DOHH2 (cell line): ENCODE data around the gene PSMD3.

Experiments used
- H3F3A ChIP-seq: fragments of 200-600 bp; sonication (generic), shearing (Covaris generic); 2 replicates; pipeline ENCODE4 v1.6.0; 2016; ENCODE audit warnings: antibody characterized with exemption, mild to moderate bottlenecking; ENCODE audit not compliant: control insufficient read depth, insufficient read depth
- H3K27ac ChIP-seq: fragments of 200-600 bp; sonication (generic); 2 replicates; pipeline ENCODE4 v1.5.1; 2014; ENCODE audit warnings: low read depth, mild to moderate bottlenecking, low read length, moderate library complexity
- H3K27me3 ChIP-seq: fragments of 200-600 bp; sonication (generic); 2 replicates; pipeline ENCODE4 v1.6.1; 2014; ENCODE audit warnings: mild to moderate bottlenecking, low read length, mixed read lengths; ENCODE audit not compliant: control insufficient read depth
- H3K36me3 ChIP-seq: fragments of 200-600 bp; sonication (generic); 2 replicates; pipeline ENCODE4 v1.6.1; 2014; ENCODE audit warnings: mild to moderate bottlenecking, low read length, moderate library complexity, mixed read lengths; ENCODE audit not compliant: control insufficient read depth
- H3K4me1 ChIP-seq: fragments of 200-600 bp; sonication (generic); 2 replicates; pipeline ENCODE4 v1.6.1; 2014; ENCODE audit warnings: mild to moderate bottlenecking, low read length, mixed read lengths; ENCODE audit not compliant: control insufficient read depth
- H3K4me2 ChIP-seq: fragments of 200-600 bp; sonication (generic); 2 replicates; pipeline ENCODE4 v1.6.0; 2014; ENCODE audit warnings: mild to moderate bottlenecking, low read length, moderate library complexity
- H3K4me3 ChIP-seq: fragments of 200-600 bp; sonication (generic); 2 replicates; pipeline ENCODE4 v1.5.1; 2014; ENCODE audit warnings: mild to moderate bottlenecking, low read length, mixed read lengths
- H3K79me2 ChIP-seq: fragments of 200-600 bp; sonication (generic); 2 replicates; pipeline ENCODE4 v1.6.1; 2014; ENCODE audit warnings: mild to moderate bottlenecking, low read length, mixed read lengths; ENCODE audit not compliant: control insufficient read depth
- H3K9me2 ChIP-seq: fragments of 200-600 bp; sonication (generic); replicated peaks from 2 replicates; pipeline ENCODE4 v1.6.1; 2014; ENCODE audit warnings: mild to moderate bottlenecking, low read length, mixed read lengths; ENCODE audit not compliant: control insufficient read depth
- H3K9me3 ChIP-seq: fragments of 200-600 bp; sonication (generic); 2 replicates; pipeline ENCODE4 v1.6.1; 2014; ENCODE audit warnings: antibody characterized with exemption, low read length, mixed read lengths; ENCODE audit not compliant: control insufficient read depth, insufficient read depth
- H4K20me1 ChIP-seq: fragments of 200-600 bp; sonication (generic); 2 replicates; pipeline ENCODE4 v1.6.0; 2014; ENCODE audit warnings: low read depth, mild to moderate bottlenecking, antibody characterized with exemption, low read length, moderate library complexity; ENCODE audit not compliant: control insufficient read depth, insufficient read depth
- EZH2phosphoT487 ChIP-seq: fragments of 200-600 bp; sonication (generic); IDR thresholded peaks from 2 replicates; pipeline ENCODE4 v1.6.1; 2017; ENCODE audit warnings: borderline replicate concordance, mild to moderate bottlenecking, antibody characterized with exemption, low read length, moderate library complexity, mixed read lengths
- TF ChIP-seq, protein P1 (sequence below): fragments of 200-600 bp; sonication (generic); IDR thresholded peaks from one replicate; pipeline ENCODE4 v1.5.1; 2014; ENCODE audit warnings: antibody characterized with exemption, mild to moderate bottlenecking, low read depth, low read length; ENCODE audit not compliant: poor library complexity, severe bottlenecking

PSMD3 gene

DNA sequence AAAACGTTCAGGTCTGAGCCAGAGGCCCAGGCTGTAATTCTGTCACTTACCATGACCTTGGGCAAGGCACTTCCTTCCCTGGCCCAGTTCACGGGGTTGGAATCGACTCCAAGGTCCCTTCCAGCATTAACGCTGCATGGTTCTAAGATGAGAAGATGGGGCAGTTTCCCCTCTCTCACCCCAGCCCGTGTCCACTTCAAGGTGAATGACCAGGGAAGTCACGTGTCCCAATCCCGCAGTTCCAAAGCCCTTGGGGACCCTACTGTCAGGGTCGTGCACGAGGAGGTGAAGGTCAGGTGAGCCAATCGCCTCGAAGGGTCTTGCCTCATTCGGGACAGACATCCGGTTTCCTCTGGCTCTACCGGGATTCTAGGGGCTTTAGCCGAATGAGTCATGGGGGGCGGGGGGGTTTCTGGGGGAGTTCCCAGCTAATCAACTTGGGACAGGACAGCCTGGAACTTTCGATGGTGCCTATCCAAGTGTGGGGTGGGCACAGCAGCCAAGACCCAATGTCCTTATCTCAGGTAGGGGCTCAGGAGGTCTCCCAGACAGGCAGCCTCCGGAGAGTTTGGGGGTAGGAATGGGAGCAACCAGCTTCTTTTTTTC is 33.9 kb downstream of the PSMD3 start:
- Histone ChIP-seq H3F3A (no peaks in the 10 kb centered on the region), H3K27me3 (no peaks in the 10 kb centered on the region), H3K27ac (no peak overlapping the region), H3K4me3 (no peak overlapping the region), H3K4me2 (no peak overlapping the region), H3K79me2 (no peaks in the 10 kb centered on the region), H3K9me2 (no peaks in the 10 kb centered on the region), H4K20me1 (no peaks in the 10 kb centered on the region), H3K36me3 (peaks cover 4% of the 10 kb centered on the region; the same call in 1 of the 2 replicates), H3K4me1 (peaks cover 5% of the 10 kb centered on the region), H3K9me3 (no peaks in the 10 kb centered on the region)
- TF ChIP-seq, protein P1, sequence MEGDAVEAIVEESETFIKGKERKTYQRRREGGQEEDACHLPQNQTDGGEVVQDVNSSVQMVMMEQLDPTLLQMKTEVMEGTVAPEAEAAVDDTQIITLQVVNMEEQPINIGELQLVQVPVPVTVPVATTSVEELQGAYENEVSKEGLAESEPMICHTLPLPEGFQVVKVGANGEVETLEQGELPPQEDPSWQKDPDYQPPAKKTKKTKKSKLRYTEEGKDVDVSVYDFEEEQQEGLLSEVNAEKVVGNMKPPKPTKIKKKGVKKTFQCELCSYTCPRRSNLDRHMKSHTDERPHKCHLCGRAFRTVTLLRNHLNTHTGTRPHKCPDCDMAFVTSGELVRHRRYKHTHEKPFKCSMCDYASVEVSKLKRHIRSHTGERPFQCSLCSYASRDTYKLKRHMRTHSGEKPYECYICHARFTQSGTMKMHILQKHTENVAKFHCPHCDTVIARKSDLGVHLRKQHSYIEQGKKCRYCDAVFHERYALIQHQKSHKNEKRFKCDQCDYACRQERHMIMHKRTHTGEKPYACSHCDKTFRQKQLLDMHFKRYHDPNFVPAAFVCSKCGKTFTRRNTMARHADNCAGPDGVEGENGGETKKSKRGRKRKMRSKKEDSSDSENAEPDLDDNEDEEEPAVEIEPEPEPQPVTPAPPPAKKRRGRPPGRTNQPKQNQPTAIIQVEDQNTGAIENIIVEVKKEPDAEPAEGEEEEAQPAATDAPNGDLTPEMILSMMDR = no peak
- no peak for TF ChIP-seq EZH2phosphoT487

DNA sequence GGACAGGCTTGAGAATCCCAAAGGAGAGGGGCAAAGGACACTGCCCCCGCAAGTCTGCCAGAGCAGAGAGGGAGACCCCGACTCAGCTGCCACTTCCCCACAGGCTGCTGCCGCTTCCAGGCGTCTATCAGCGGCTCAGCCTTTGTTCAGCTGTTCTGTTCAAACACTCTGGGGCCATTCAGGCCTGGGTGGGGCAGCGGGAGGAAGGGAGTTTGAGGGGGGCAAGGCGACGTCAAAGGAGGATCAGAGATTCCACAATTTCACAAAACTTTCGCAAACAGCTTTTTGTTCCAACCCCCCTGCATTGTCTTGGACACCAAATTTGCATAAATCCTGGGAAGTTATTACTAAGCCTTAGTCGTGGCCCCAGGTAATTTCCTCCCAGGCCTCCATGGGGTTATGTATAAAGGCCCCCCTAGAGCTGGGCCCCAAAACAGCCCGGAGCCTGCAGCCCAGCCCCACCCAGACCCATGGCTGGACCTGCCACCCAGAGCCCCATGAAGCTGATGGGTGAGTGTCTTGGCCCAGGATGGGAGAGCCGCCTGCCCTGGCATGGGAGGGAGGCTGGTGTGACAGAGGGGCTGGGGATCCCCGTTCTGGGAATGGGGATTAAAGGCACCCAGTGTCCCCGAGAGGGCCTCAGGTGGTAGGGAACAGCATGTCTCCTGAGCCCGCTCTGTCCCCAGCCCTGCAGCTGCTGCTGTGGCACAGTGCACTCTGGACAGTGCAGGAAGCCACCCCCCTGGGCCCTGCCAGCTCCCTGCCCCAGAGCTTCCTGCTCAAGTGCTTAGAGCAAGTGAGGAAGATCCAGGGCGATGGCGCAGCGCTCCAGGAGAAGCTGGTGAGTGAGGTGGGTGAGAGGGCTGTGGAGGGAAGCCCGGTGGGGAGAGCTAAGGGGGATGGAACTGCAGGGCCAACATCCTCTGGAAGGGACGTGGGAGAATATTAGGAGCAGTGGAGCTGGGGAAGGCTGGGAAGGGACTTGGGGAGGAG is 34.7 kb downstream of the PSMD3 start, which contains the start of gene CSF3:
Gene CSF3 (plus strand): TSS at position 436 of the 993 bp plus-strand sequence. CDS start 35 bp downstream, at position 471.
- H3K27ac ChIP-seq = no peak within 1 kb of the TSS
- no peaks in the 10 kb centered on the region for H3F3A ChIP-seq
- no peak for TF ChIP-seq EZH2phosphoT487
- TF ChIP-seq, protein P1 = no peak
- no peaks in the 10 kb centered on the region for H3K9me2 ChIP-seq
- H3K79me2 ChIP-seq = no peaks in the 10 kb centered on the region
- no peaks in the 10 kb centered on the region for H3K27me3 ChIP-seq
- H3K4me3 ChIP-seq = no peak within 1 kb of the TSS
- H4K20me1 ChIP-seq = no peaks in the 10 kb centered on the region
- no peak within 1 kb of the TSS for H3K4me2 ChIP-seq
- peaks cover 7% of the 10 kb centered on the region; the same call in 1 of the 2 replicates for H3K36me3 ChIP-seq
- no peaks in the 10 kb centered on the region for H3K9me3 ChIP-seq
- H3K4me1 ChIP-seq = peaks cover 5% of the 10 kb centered on the region

DNA sequence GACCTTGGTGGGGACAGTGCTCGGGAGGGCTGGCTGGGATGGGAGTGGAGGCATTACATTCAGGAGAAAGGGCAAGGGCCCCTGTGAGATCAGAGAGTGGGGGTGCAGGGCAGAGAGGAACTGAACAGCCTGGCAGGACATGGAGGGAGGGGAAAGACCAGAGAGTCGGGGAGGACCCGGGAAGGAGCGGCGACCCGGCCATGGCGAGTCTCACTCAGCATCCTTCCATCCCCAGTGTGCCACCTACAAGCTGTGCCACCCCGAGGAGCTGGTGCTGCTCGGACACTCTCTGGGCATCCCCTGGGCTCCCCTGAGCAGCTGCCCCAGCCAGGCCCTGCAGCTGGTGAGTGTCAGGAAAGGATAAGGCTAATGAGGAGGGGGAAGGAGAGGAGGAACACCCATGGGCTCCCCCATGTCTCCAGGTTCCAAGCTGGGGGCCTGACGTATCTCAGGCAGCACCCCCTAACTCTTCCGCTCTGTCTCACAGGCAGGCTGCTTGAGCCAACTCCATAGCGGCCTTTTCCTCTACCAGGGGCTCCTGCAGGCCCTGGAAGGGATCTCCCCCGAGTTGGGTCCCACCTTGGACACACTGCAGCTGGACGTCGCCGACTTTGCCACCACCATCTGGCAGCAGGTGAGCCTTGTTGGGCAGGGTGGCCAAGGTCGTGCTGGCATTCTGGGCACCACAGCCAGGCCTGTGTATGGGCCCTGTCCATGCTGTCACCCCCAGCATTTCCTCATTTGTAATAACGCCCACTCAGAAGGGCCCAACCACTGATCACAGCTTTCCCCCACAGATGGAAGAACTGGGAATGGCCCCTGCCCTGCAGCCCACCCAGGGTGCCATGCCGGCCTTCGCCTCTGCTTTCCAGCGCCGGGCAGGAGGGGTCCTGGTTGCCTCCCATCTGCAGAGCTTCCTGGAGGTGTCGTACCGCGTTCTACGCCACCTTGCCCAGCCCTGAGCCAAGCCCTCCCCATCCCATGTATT is 35.7 kb downstream of the PSMD3 start:
- H3K4me2 ChIP-seq = no peak overlapping the region
- H3K4me3 ChIP-seq = no peak overlapping the region
- no peaks in the 10 kb centered on the region for H4K20me1 ChIP-seq
- no peaks in the 10 kb centered on the region for H3K9me3 ChIP-seq
- peaks cover 5% of the 10 kb centered on the region for H3K4me1 ChIP-seq
- H3K36me3 ChIP-seq = peaks cover 7% of the 10 kb centered on the region; the same call in 1 of the 2 replicates
- no peaks in the 10 kb centered on the region for H3F3A ChIP-seq
- no peak overlapping the region for H3K27ac ChIP-seq
- H3K79me2 ChIP-seq = no peaks in the 10 kb centered on the region
- H3K9me2 ChIP-seq = no peaks in the 10 kb centered on the region
- H3K27me3 ChIP-seq = no peaks in the 10 kb centered on the region
- TF ChIP-seq EZH2phosphoT487 = no peak
- TF ChIP-seq, protein P1 = no peak
